Calu3 (cell line): ENCODE measurements around the gene SLC2A14. TPM values are rescaled to one million over a fixed set of nuclear protein-coding genes. Genes with fewer than 3 reads are reported as not detected.
"Not testable (repeated sequence)": the region's sequence is repeated elsewhere in the genome, so short reads cannot be mapped to it uniquely, and the experiment has no call there.

ENCODE experiments used
- BruUV-seq: library from RNA; stranded (reverse); fragments of 400-500 nt; replicated peaks from 2 replicates; lab custom pipeline; 2021; lab: Mats Ljungman, UMichigan
- CTCF ChIA-PET: fragments of 300-600 bp; sonication (Branson Sonifier 250); formaldehyde crosslinking; loops from one replicate; lab custom pipeline; 2022; ENCODE audit warnings: antibody characterized with exemption; lab: Charles Lee
- DNase-seq: peaks from one replicate; pipeline ENCODE4 v3.0.0; 2022
- H3K27ac Mint-ChIP-seq: one replicate; pipeline ENCODE4 v1.8.0; 2022; ENCODE audit warnings: mixed read lengths; ENCODE audit not compliant: unreplicated experiment
- H3K27me3 Mint-ChIP-seq: one replicate; pipeline ENCODE4 v1.8.0; 2022; ENCODE audit warnings: mixed read lengths; ENCODE audit not compliant: unreplicated experiment
- H3K36me3 Mint-ChIP-seq: one replicate; pipeline ENCODE4 v1.8.0; 2022; ENCODE audit warnings: mild to moderate bottlenecking, moderate library complexity, mixed read lengths; ENCODE audit not compliant: insufficient read depth, unreplicated experiment
- H3K4me1 Mint-ChIP-seq: one replicate; pipeline ENCODE4 v1.8.0; 2022; ENCODE audit warnings: mild to moderate bottlenecking, low read depth, mixed read lengths; ENCODE audit not compliant: unreplicated experiment
- H3K4me3 Mint-ChIP-seq: one replicate; pipeline ENCODE4 v1.8.0; 2022; ENCODE audit warnings: mild to moderate bottlenecking, low read depth, moderate library complexity, mixed read lengths; ENCODE audit not compliant: unreplicated experiment
- H3K9me3 Mint-ChIP-seq: one replicate; pipeline ENCODE4 v1.8.0; 2022; ENCODE audit warnings: low read depth, mixed read lengths; ENCODE audit not compliant: unreplicated experiment
- intact Hi-C: fragments of 100-400 bp; cut with micrococcal nuclease; formaldehyde crosslinking; loops from one replicate; pipeline ENCODE4 v1.10.0; 2022; ENCODE audit not compliant: unreplicated experiment
- total RNA-seq: library from RNA; stranded (reverse); gene quantifications from 2 replicates; pipeline ENCODE4 v1.2.3, GENCODE V29; 2022
- TF ChIP-seq, protein P1 (sequence below): fragments of 200-600 bp; IDR thresholded peaks from one replicate; pipeline ENCODE4 v1.8.0; 2022; ENCODE audit warnings: antibody characterized with exemption; ENCODE audit not compliant: unreplicated experiment

The SLC2A14 gene
- total RNA-seq, 1 experiment from 2014 or later: not detected

DNA sequence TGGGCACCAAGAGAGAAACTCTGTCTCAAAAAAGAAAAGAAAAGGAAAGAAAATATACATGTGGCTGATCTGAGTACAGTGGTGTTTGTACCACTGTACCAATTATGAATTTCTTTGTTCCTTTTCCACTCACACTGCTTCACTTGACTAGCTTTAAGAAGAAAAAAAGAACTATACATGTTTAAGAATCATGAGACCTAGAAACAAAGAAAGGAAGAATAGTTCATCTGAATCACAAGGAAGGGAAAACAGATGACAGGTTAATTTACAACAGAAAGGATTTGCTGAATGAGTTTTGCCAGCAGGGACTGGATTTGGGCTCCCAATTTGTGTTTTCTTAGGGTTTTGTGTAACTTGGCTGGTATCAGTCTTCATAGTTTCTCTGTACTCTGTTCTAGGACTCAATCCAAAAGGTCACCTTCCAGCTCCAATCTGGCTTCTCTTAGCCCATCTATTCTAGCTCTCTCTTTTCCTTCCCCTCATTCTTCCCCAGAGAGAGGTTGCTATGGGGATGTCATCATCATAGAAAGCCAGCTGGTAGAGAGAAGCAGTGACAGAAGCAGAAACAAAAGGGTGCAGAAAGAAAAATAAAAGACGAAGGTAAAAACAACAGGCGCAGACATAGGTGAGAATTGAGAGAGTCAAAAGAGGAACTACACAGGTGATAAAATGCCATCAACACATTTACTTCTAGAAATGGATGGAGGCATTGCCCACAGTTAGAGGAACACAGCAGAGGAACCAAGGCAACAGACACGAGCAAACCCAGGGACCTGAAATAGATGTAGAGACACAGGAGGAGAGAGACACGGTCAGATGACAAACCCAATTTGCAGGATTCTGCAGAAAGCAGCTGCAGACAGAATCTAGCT is 25.3 kb downstream of the SLC2A14 start:
- H3K9me3 Mint-ChIP-seq, H3K36me3 Mint-ChIP-seq, CTCF ChIA-PET, H3K4me1 Mint-ChIP-seq, DNase-seq, H3K27ac Mint-ChIP-seq, H3K4me3 Mint-ChIP-seq, intact Hi-C loops, BruUV-seq: not testable (repeated sequence)
- peaks cover 12% of the 10 kb centered on the region for H3K27me3 Mint-ChIP-seq

DNA sequence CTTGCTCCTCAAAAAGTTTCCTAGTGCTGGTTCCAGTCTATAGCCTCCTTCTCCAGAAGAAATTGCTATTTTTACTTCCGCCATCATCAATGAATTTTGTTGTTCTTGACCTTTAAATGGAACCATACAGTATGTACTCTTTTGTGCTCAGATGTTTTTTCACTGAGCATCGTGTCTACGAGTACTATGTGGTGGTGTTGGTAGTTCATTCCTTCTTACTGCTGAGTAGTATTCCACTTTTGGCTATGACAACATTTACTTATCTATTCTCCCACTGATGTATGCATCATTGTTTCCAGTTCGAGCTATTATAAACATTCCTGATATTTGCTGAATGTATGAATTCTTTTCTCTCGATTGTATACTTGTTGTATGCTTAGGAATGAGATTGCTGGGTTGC is 28.6 kb downstream of the SLC2A14 start:
- Mint-ChIP-seq H3K9me3 (no peaks in the 10 kb centered on the region), H3K4me3 (no peak overlapping the region)
- intact Hi-C loops: no loop called here

DNA sequence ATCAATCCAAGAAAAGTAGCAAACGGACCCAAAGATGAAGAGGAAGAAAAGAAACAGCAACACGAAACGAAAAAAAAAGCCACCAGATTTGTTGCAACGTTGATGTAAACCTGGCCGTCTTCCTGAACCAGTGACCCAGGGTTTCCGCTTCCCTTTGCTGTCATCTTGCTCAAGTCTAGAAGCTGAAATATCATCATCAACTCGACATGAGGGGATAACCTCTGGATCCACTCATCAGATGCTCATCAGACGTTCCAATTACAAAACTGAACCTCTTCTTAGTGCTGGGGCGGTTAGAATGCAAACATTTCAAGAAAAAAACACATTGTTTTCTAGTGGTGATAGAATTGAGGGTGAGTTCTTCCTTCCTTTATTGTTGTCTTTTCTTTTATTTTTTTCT is 29.1 kb downstream of the SLC2A14 start:
- H3K9me3 Mint-ChIP-seq, intact Hi-C loops, H3K4me1 Mint-ChIP-seq, H3K27me3 Mint-ChIP-seq, DNase-seq, BruUV-seq, H3K27ac Mint-ChIP-seq, CTCF ChIA-PET, H3K36me3 Mint-ChIP-seq, H3K4me3 Mint-ChIP-seq: not testable (repeated sequence)

More for the DNA sequence above, 28.6 kb downstream of the SLC2A14 start:
- Mint-ChIP-seq H3K36me3 (no peaks in the 10 kb centered on the region), H3K27me3 (no peaks in the 10 kb centered on the region), H3K4me1 (no peaks in the 10 kb centered on the region), H3K27ac (no peak overlapping the region)
- no peak for DNase-seq
- CTCF ChIA-PET: interaction anchor here (0.7 kb wide), 1 partner anchor 11 kb away, joined by 3 read pairs; no protein-coding TSS in a partner anchor
- no TSS peak for BruUV-seq
- TF ChIP-seq, protein P1, sequence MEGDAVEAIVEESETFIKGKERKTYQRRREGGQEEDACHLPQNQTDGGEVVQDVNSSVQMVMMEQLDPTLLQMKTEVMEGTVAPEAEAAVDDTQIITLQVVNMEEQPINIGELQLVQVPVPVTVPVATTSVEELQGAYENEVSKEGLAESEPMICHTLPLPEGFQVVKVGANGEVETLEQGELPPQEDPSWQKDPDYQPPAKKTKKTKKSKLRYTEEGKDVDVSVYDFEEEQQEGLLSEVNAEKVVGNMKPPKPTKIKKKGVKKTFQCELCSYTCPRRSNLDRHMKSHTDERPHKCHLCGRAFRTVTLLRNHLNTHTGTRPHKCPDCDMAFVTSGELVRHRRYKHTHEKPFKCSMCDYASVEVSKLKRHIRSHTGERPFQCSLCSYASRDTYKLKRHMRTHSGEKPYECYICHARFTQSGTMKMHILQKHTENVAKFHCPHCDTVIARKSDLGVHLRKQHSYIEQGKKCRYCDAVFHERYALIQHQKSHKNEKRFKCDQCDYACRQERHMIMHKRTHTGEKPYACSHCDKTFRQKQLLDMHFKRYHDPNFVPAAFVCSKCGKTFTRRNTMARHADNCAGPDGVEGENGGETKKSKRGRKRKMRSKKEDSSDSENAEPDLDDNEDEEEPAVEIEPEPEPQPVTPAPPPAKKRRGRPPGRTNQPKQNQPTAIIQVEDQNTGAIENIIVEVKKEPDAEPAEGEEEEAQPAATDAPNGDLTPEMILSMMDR: no peak

DNA sequence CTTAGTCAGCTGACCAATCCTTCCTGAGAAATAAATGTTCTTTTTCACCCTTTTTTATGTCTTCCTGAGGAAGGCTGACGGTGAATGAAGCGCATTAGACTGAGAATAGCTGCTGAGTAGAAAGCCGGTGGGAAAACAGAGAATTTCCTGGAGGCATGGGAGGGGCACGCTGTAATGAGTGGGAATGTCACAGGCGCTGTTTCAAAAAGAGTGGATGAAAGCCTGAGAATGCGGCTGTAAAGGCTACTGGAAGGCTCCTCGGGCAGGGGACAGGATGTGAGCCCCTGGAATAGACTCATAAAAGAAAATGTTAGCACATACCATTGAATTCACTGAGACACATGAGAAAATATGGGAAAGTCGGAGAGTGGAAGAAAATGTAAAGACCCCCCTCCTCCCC is 29.6 kb downstream of the SLC2A14 start:
- intact Hi-C loops, BruUV-seq, DNase-seq, H3K4me3 Mint-ChIP-seq, H3K9me3 Mint-ChIP-seq, H3K27me3 Mint-ChIP-seq, H3K4me1 Mint-ChIP-seq, H3K27ac Mint-ChIP-seq, CTCF ChIA-PET, H3K36me3 Mint-ChIP-seq: not testable (repeated sequence)

DNA sequence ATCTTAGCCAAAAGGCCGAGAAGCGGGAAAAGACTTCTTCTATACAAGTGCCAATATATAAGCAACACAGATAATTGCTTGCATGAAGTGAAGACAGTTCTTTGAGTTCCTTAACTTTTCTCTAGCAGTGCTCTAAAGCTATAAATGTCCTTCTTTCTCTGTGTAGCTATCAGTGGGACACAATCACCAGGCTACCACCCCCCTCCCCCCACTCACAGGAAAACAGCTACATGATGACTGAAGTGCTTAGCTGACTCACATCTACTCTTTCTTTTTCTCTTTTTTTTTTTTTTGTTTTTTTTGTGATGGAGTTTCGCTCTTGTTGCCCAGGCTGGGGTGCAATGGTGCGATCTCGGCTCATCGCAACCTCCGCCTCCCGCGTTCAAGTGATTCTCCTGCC is 30.3 kb downstream of the SLC2A14 start:
- H3K27ac Mint-ChIP-seq, intact Hi-C loops, H3K4me3 Mint-ChIP-seq, BruUV-seq, H3K36me3 Mint-ChIP-seq, H3K9me3 Mint-ChIP-seq, H3K4me1 Mint-ChIP-seq, H3K27me3 Mint-ChIP-seq, DNase-seq: not testable (repeated sequence)
- CTCF ChIA-PET: interaction anchor here (0.6 kb wide), 1 partner anchor 120 kb away, joined by 3 read pairs; no protein-coding TSS in a partner anchor

DNA sequence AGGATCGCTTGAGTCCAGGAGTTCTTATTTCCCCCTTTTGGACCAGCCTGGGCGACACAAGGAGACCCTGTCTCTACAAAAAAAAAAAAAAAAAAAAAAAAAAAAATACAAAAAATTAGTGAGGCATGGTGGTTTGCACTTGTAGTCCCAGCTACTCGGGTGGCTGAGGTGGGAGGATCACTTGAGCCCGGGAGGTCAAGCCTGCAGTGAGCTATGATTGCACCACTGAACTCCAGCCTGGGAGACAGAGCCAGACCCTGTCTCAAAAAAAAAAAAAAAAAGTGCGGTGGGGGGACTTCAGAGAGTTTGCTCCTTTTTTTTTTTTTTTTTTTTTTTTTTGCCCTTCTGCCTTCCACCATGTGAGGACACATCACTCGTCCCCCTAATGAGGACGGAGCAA is 32.9 kb downstream of the SLC2A14 start:
- intact Hi-C loops, H3K4me1 Mint-ChIP-seq, H3K27ac Mint-ChIP-seq, H3K4me3 Mint-ChIP-seq, H3K36me3 Mint-ChIP-seq, CTCF ChIA-PET, H3K9me3 Mint-ChIP-seq, BruUV-seq, DNase-seq: not testable (repeated sequence)
- H3K27me3 Mint-ChIP-seq: peaks cover 11% of the 10 kb centered on the region

DNA sequence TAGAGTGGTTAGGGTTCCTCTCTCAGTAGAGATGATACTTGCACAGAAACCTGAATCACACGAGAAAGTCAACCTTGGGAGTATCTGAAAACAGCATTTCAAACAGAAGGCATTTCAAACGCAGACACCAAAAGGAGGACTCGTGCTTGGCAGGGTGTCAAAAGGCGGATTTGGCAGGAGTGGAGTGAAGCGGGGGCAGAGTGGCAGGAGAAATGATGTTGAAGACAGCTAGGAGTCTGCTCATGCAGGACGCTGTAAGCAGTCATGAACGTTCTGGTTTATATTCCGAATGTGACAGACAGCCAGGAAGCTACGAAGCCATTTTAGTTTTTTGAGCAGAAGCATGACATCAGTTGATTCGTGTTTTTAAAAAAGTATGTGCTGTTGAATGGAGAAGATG is 33.5 kb downstream of the SLC2A14 start:
- intact Hi-C loops, DNase-seq, BruUV-seq, H3K4me1 Mint-ChIP-seq, H3K9me3 Mint-ChIP-seq, H3K4me3 Mint-ChIP-seq, CTCF ChIA-PET, H3K36me3 Mint-ChIP-seq, H3K27ac Mint-ChIP-seq: not testable (repeated sequence)
- H3K27me3 Mint-ChIP-seq: peaks cover 16% of the 10 kb centered on the region
